Measurements from ENCODE around the gene ST14. TPM values are rescaled to one million over a fixed set of nuclear protein-coding genes. Genes with fewer than 3 reads are reported as not detected.

Gene ST14
- total and polyA plus RNA-seq, 2 donors (not counting 1 experiment from before 2014, with no cell fraction given): under 0.01 TPM; not detected in 1

DNA sequence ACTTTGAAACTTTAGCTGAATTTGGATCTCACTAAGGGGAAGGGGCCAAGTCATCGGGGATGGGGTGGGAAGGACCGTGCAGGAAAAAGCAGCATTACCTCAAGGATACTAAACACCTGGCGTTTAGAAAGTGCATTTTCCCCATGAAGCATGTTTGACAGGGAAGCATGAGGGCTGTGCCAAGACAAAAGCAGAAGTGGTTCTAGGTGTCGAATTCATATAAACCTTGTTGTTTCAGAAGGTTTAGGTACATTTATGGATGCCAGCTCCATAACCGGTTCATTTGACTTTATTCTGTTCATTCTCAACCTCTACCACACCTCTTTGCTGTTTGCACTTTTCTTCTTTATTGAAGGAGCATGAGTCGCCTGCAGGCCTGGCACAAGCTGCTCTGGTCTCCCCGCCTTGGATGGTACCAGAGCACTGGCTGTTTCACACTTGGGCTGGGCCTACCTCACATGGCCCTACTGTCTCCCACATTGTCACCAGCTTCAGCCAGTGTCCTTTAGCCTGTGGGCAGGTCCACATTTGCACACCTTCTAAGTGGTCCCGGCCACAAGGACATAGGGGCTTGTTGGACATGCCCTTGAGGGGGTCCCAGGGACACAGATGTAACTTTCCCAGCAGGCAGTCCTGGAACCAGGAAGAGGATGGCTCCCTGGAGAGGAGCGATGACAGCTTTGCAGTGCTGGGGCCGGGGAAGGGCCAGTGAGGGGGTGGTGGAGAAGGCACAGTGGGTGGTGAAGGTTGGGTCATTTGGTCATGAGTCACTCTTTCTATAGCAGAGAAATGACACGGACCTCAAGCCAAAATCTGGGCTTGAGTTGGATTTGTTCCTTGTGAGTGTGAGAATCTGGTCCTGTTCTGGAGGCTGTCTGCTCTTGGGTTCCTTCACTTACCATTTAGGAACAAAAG is 3.2 kb upstream of the ST14 start:
- DNase-seq (ENCODE audit: low read depth in 2 of 2): no peak
- no peaks in the 10 kb centered on the region for H3K36me3 ChIP-seq (ENCODE audit: control insufficient read depth, insufficient read depth, low read length)
- H3K27me3 ChIP-seq (ENCODE audit: control insufficient read depth, insufficient read depth, low read length): peaks cover 30% of the 10 kb centered on the region
- H3K9ac ChIP-seq (ENCODE audit: insufficient read depth, low read length): no peak overlapping the region
- no peak for TF ChIP-seq EZH2 (IDR thresholded peaks at IDR 0.05; ENCODE audit: low read length, missing control alignments)
- TF ChIP-seq, protein P1, sequence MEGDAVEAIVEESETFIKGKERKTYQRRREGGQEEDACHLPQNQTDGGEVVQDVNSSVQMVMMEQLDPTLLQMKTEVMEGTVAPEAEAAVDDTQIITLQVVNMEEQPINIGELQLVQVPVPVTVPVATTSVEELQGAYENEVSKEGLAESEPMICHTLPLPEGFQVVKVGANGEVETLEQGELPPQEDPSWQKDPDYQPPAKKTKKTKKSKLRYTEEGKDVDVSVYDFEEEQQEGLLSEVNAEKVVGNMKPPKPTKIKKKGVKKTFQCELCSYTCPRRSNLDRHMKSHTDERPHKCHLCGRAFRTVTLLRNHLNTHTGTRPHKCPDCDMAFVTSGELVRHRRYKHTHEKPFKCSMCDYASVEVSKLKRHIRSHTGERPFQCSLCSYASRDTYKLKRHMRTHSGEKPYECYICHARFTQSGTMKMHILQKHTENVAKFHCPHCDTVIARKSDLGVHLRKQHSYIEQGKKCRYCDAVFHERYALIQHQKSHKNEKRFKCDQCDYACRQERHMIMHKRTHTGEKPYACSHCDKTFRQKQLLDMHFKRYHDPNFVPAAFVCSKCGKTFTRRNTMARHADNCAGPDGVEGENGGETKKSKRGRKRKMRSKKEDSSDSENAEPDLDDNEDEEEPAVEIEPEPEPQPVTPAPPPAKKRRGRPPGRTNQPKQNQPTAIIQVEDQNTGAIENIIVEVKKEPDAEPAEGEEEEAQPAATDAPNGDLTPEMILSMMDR (conservative IDR thresholded peaks at IDR 0.05 in 1 of 2, IDR thresholded peaks at IDR 0.05 in 1 of 2; ENCODE audit: low read depth in 1 of 2, low read length in 2 of 2): no peak
- no peak overlapping the region for H3K4me2 ChIP-seq (ENCODE audit: extremely low read depth, insufficient read depth, low read length)
- H4K20me1 ChIP-seq (ENCODE audit: control insufficient read depth, extremely low read depth, insufficient read depth, low read length): no peaks in the 10 kb centered on the region
- H3K79me2 ChIP-seq (ENCODE audit: control insufficient read depth, insufficient read depth, low read length): no peaks in the 10 kb centered on the region
- no peaks in the 10 kb centered on the region for H3K9me3 ChIP-seq (ENCODE audit: control insufficient read depth, insufficient read depth, low read depth, low read length)
- no peak overlapping the region for H3K4me3 ChIP-seq (replicated peaks in 1 of 4; ENCODE audit: control extremely low read depth in 1 of 4, insufficient read depth in 1 of 4, low read depth in 3 of 4, low read length in 4 of 4)
- H3K4me1 ChIP-seq (ENCODE audit: control insufficient read depth, extremely low read depth, insufficient read depth, low read length): peaks cover 8% of the 10 kb centered on the region
- H2AFZ ChIP-seq (ENCODE audit: low read length): no peak overlapping the region
- no peak overlapping the region for H3K27ac ChIP-seq (ENCODE audit: insufficient read depth, low read length)

DNA sequence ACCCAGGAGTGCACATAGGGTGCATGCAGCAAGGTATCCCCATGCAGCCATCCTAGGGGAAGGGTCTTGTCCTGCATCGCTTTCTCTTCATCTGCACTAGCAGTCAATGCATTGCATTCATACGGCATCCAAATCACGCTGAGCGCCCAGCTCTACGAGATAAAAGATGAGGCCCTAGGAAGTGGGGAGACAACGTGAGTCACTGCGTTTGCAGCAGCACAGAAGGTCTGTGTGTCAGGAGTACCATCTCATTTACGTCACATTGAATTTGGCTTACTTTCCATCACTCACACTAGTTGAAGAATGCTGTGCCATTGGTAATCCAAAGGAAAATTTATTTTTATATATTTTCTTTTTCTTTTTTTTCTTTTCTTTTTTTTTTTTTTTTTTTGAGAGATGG is 2.5 kb upstream of the ST14 start:
- no peak overlapping the region for H3K27ac ChIP-seq (ENCODE audit: insufficient read depth, low read length)
- no peak overlapping the region for H3K4me2 ChIP-seq (ENCODE audit: extremely low read depth, insufficient read depth, low read length)
- TF ChIP-seq, protein P1 (conservative IDR thresholded peaks at IDR 0.05 in 1 of 2, IDR thresholded peaks at IDR 0.05 in 1 of 2; ENCODE audit: low read depth in 1 of 2, low read length in 2 of 2): no peak
- no peak for TF ChIP-seq EZH2 (IDR thresholded peaks at IDR 0.05; ENCODE audit: low read length, missing control alignments)
- H4K20me1 ChIP-seq (ENCODE audit: control insufficient read depth, extremely low read depth, insufficient read depth, low read length): no peaks in the 10 kb centered on the region
- H2AFZ ChIP-seq (ENCODE audit: low read length): no peak overlapping the region
- no peak for DNase-seq (ENCODE audit: low read depth in 2 of 2)
- no peak overlapping the region for H3K4me3 ChIP-seq (replicated peaks in 1 of 4; ENCODE audit: control extremely low read depth in 1 of 4, insufficient read depth in 1 of 4, low read depth in 3 of 4, low read length in 4 of 4)
- no peaks in the 10 kb centered on the region for H3K9me3 ChIP-seq (ENCODE audit: control insufficient read depth, insufficient read depth, low read depth, low read length)
- no peaks in the 10 kb centered on the region for H3K36me3 ChIP-seq (ENCODE audit: control insufficient read depth, insufficient read depth, low read length)
- H3K27me3 ChIP-seq (ENCODE audit: control insufficient read depth, insufficient read depth, low read length): peaks cover 37% of the 10 kb centered on the region
- H3K79me2 ChIP-seq (ENCODE audit: control insufficient read depth, insufficient read depth, low read length): no peaks in the 10 kb centered on the region
- H3K4me1 ChIP-seq (ENCODE audit: control insufficient read depth, extremely low read depth, insufficient read depth, low read length): peaks cover 8% of the 10 kb centered on the region
- H3K9ac ChIP-seq (ENCODE audit: insufficient read depth, low read length): no peak overlapping the region

DNA sequence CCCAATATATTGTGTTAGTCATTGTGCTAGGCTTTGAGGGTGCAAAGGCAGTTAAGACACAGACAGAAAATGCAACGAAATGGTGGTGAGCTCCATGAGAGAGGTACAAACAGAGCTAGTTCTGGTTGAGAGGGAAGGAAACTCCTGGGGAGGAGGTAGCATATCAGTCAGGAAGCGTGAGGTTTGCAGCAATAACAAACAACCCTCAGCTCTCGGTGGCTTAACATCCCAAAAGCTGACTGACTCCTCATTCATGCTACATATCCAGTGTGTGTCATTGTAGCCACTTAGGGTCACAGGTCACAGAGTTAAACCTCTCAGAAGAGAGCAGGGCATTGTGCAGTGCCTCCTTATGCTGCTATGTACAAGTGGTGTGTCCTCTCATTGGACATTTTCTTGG is 1.7 kb upstream of the ST14 start:
- Histone ChIP-seq H3K9me3 (ENCODE audit: control insufficient read depth, insufficient read depth, low read depth, low read length) (no peaks in the 10 kb centered on the region), H2AFZ (ENCODE audit: low read length) (no peak overlapping the region), H4K20me1 (ENCODE audit: control insufficient read depth, extremely low read depth, insufficient read depth, low read length) (no peaks in the 10 kb centered on the region), H3K4me3 (replicated peaks in 1 of 4; ENCODE audit: control extremely low read depth in 1 of 4, insufficient read depth in 1 of 4, low read depth in 3 of 4, low read length in 4 of 4) (no peak overlapping the region), H3K9ac (ENCODE audit: insufficient read depth, low read length) (no peak overlapping the region), H3K4me1 (ENCODE audit: control insufficient read depth, extremely low read depth, insufficient read depth, low read length) (peaks cover 8% of the 10 kb centered on the region), H3K27me3 (ENCODE audit: control insufficient read depth, insufficient read depth, low read length) (peaks cover 37% of the 10 kb centered on the region), H3K79me2 (ENCODE audit: control insufficient read depth, insufficient read depth, low read length) (no peaks in the 10 kb centered on the region), H3K36me3 (ENCODE audit: control insufficient read depth, insufficient read depth, low read length) (no peaks in the 10 kb centered on the region), H3K27ac (ENCODE audit: insufficient read depth, low read length) (no peak overlapping the region), H3K4me2 (ENCODE audit: extremely low read depth, insufficient read depth, low read length) (no peak overlapping the region)
- DNase-seq (ENCODE audit: low read depth in 2 of 2): no peak
- TF ChIP-seq EZH2 (IDR thresholded peaks at IDR 0.05; ENCODE audit: low read length, missing control alignments): no peak
- TF ChIP-seq, protein P1 (conservative IDR thresholded peaks at IDR 0.05 in 1 of 2, IDR thresholded peaks at IDR 0.05 in 1 of 2; ENCODE audit: low read depth in 1 of 2, low read length in 2 of 2): no peak

Measured in fibroblast of lung (primary cell).